NCI-H187 treated with DMSO at 0.1 percent for 48 hours (cell line): ENCODE data around the gene SESTD1.
"Not testable (repeated sequence)": the region's sequence is repeated elsewhere in the genome, so short reads cannot be mapped to it uniquely, and the experiment has no call there.

ENCODE experiments used
- DNase-seq: peaks from one replicate; lab custom pipeline; 2025; lab: John Stamatoyannopoulos, UW

SESTD1 gene

GRCh38 chr2:179268277-179268925, 3.8 kb upstream of the SESTD1 start:
- no peak for DNase-seq

DNA sequence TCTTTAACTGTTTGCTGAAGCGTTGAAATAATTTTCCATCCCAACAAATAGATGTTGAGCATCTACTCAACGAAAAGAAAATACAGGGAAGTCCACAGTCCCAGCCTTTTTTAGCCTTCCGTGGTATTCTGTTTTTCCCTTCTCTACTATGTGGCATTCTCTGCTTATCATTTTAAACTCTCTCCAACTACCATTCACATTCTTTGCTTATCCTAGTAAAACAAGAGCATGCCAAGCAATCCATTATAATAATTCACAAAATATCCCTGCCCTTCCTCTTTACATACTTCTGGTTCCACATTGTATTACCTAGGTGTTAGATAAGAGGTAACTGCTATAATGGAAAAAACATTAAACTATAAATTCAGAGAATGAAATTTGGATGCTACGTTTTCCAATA, 1.6 kb upstream of the SESTD1 start:
- no peak for DNase-seq

GRCh38 chr2:179265082-179265510, 464 bp upstream of the SESTD1 start:
- DNase-seq, result no peak

- DNase-seq, result no peak
Observed at GRCh38 chr2:179263446-179264367, 925 bp downstream of the SESTD1 start.

DNA sequence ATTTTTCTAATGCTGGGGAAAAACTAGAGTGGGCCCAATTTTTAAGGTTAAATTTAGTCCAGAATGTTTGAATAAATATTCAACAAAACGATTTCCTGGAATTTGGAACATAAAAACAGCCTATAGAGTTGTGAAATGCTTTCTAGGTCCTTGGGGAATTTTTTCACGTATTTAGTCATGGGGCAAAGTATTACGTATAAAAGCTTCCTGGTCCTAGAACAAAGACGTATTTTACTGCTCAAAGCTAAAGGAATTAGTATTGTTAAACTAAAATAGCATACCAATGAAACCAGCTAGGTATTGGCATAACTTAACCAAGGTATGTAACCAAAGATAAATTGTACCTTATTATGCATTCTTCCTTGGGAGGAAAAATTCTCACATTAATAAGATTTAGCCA, 1.6 kb downstream of the SESTD1 start:
- DNase-seq, result no peak

- DNase-seq, result no peak
Observed at GRCh38 chr2:179262077-179262660, 2.5 kb downstream of the SESTD1 start.

DNA sequence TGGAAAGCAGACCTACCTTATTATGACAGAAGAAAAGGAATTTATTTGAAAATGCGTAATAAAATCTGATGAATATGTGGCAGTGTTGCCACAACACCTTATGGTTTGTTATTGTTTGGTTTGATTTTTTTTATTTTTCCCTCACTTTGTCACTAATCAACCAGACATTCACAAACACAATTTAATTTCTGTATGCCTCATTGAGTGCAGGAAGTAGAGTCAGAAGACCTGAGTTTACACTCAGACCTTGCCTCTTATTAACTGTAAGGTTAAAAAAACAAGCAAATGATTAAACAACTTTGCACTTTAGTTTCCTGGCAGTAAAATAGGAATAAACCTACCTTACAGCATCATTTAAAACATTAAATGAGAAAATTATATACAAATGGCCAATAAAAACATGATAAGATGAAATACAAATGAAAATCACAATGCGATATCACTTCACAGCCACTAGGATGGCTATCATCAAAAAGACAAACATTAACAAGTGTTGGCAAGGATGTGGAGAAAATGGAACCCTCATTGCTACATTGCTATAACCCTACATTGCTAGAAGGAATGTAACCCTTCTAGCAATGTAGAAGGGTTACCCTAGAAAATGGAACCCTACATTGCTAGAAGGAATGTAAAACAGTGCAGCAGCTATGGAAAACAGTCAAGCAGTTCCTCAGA, 3.3 kb downstream of the SESTD1 start:
- no peak for DNase-seq

- DNase-seq, result no peak
Observed at GRCh38 chr2:179260224-179260623, 4.4 kb downstream of the SESTD1 start.

GRCh38 chr2:179255129-179255528, 9.5 kb downstream of the SESTD1 start:
- DNase-seq, result no peak

DNA sequence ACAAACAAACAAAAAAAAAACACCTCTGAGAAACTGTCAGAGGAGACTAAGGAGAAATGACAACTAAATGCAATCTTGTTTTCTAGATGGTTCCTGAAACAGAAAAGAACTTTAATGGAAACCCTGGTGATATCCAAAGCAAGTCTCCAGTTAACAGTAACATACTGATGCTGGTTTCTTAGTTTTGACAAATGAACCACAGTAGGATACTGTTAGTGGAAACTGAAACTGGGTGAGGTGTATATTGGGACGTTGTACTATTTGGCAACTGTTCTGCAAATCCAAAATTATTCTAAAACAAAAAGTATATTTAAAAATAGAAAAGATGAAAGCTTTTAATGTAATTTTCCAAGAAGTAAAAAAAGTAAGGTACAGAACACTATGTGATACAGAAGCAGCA, 11.4 kb downstream of the SESTD1 start:
- no peak for DNase-seq

DNA sequence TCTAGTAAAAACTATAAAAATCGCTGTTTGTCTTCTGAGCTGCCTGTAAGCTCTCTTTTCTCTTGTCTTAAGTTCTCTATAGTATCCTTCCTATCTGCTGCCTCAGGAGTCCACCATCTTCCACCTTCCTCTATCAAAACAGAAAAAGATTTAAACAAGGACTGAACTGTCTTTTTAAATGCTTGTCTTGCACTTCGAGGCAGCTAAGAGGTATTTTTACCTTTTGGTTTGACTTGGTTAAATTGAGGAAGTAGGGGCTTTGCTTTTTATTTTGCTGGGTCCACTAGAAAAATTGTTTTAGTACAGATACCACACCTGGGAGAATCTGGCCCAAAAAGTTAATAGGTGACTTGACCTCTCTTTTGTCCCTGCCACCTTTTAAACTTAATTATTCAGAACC, 12.2 kb downstream of the SESTD1 start:
- DNase-seq, result no peak

- no peak for DNase-seq
Observed at GRCh38 chr2:179251870-179252269, 12.8 kb downstream of the SESTD1 start.

- no peak for DNase-seq
Observed at GRCh38 chr2:179250848-179251504, 13.7 kb downstream of the SESTD1 start.

- DNase-seq, result no peak
Observed at GRCh38 chr2:179250095-179250494, 14.5 kb downstream of the SESTD1 start.

DNA sequence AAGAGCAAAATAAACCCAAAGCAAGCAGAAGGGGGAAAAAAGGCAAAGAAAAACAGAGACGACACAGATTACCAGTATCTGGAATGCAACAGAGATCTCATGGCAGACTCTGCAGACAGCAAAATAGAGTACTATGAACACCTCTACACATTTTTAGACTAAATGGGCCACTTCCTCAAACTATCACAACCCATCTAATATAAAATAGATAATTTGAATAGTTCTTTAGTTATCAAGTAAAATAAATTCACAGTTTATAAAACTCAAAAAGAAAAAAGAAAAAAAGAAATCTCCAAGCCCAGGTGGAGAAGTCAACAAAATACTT, 16.6 kb downstream of the SESTD1 start:
- DNase-seq, result no peak

DNA sequence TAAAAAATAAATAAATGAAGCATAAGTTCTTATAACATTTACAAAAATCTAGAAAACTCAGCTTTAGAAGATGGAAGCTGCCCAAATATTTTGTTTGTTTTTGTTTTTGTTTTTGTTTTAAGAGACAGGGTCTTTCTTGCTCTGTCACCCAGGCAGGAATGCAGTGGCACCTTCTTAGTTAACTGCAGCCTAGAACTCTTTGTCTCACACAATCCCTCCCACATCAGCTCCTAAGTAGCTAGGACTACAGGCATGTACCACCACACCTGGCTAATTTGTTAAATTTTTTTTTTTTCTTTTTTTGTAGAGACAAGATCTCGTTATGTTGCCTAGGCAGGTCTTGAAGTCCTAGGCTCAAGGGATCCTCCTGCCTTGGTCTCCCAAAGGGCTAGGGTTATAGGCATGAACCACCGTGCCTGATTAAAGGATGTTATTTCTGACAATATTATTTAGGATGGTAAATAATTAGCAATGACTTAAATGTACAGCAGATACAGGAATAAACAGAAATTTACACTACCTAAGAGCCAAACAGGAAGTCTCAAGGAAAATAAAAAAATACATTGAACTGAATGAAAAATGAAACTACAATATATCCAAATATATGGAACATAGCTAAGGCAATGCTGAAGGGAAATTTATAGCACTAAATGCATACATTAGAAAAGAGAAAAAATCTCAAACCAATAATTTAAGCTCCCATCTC, 17.2 kb downstream of the SESTD1 start:
- DNase-seq, result no peak

- not testable (repeated sequence) for DNase-seq
Observed at GRCh38 chr2:179245843-179246242, 18.8 kb downstream of the SESTD1 start.

DNA sequence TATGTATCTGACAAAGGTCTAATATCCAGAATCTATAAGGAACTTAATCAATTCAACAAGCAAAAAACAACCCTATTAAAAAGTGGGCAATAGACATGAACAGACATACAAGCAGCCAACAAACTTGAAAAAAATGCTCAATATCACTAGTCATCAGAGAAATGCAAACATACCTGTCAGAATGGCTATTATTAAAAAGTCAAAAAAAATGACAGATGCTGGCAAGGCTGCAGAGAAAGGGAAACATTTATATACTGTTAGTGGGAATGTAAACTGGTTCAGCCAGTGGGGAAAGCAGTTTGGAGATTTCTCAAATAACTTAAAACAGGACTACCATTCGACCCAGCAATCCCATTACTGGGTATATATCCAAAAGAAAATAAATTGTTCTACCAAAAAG, 21.6 kb downstream of the SESTD1 start:
- no peak for DNase-seq

GRCh38 chr2:179240481-179241451, 23.9 kb downstream of the SESTD1 start:
- DNase-seq, result no peak

DNA sequence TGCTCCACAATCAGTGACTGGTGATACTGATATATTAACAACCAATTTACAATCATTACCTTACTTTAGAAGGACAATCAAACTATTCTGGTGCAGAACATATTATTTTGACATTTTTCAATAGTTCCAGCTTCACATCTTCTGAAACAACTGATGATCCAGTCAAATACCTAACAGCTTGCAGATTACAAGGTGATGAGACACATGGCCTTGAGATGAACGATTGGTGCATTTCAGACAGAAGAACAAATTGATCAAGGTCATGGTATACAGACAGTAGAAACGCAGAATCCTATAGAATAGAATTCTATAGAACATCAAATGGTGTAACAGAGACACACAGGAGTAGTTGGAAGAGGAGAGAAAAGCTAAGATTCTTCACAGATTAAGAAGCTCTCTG, 24.8 kb downstream of the SESTD1 start:
- no peak for DNase-seq
